H1 (cell line): ENCODE measurements around the gene GDE1. TPM values are rescaled to one million over a fixed set of nuclear protein-coding genes. Genes with fewer than 3 reads are reported as not detected.

Experiments
- CTCF ChIA-PET: fragments of 300-600 bp; sonication (Branson Sonifier 250); formaldehyde crosslinking; loops from one replicate; lab custom pipeline; 2021; ENCODE audit not compliant: partially characterized antibody; lab: Charles Lee
- POLR2A ChIA-PET: fragments of 300-600 bp; sonication (Branson Sonifier 250); formaldehyde crosslinking; loops from one replicate; lab custom pipeline; 2021; ENCODE audit warnings: inconsistent platforms; ENCODE audit not compliant: partially characterized antibody; lab: Charles Lee
- DNase-seq, 2 experiments: peaks; one replicate each; pipeline versions ENCODE4 v3.0.0 to v3.0.0-alpha.2; 2010 to 2022; ENCODE audit warnings: low spot score in 2 of 2, low read depth in 1 of 2, mixed read lengths in 1 of 2
- FAIRE-seq: peaks from 2 replicates; lab custom pipeline; 2011; peaks lifted over from hg19 to GRCh38; lab: Jason Lieb, UNC
- H2AFZ ChIP-seq: 2 replicates; pipeline ENCODE4 v1.8.1; 2012; ENCODE audit warnings: low read length, inconsistent platforms
- H2AK5ac ChIP-seq: 2 replicates; pipeline ENCODE4 v1.6.1; 2013; ENCODE audit warnings: low read depth, low read length
- H2BK120ac ChIP-seq: replicated peaks from 2 replicates; pipeline ENCODE3; 2013; ENCODE audit warnings: low read depth, low read length, inconsistent platforms
- H2BK12ac ChIP-seq: 2 replicates; pipeline ENCODE4 v1.6.1; 2013; ENCODE audit warnings: low read depth, low read length
- H2BK15ac ChIP-seq: 2 replicates; pipeline ENCODE4 v1.6.1; 2013; ENCODE audit warnings: low read length
- H2BK20ac ChIP-seq: 2 replicates; pipeline ENCODE4 v1.6.1; 2013; ENCODE audit warnings: low read length
- H2BK5ac ChIP-seq: 2 replicates; pipeline ENCODE4 v1.6.1; 2013; ENCODE audit warnings: low read depth, low read length
- H3K14ac ChIP-seq: 2 replicates; pipeline ENCODE4 v1.6.1; 2013; ENCODE audit warnings: inconsistent platforms; ENCODE audit not compliant: insufficient read length
- H3K18ac ChIP-seq: 2 replicates; pipeline ENCODE4 v1.6.1; 2013; ENCODE audit warnings: low read length; ENCODE audit errors: extremely low read depth
- H3K23ac ChIP-seq: 2 replicates; pipeline ENCODE4 v1.6.1; 2013; ENCODE audit warnings: inconsistent platforms; ENCODE audit not compliant: insufficient read length
- H3K23me2 ChIP-seq: 2 replicates; pipeline ENCODE4 v1.6.1; 2013; ENCODE audit warnings: low read depth, low read length
- H3K27ac ChIP-seq: 2 replicates; pipeline ENCODE4 v1.6.1; 2011; ENCODE audit warnings: low read depth, low read length, inconsistent platforms
- H3K27me3 ChIP-seq, 4 experiments: replicated peaks in 1 of 4; 1 replicate in 1 of 4; 2 replicates in 3 of 4; pipeline versions ENCODE4 v1.6.1 to v1.8.1; 2011 to 2013; ENCODE audit warnings: low read length in 3 of 4, mild to moderate bottlenecking in 3 of 4, inconsistent platforms in 2 of 4, mixed read lengths in 2 of 4, moderate library complexity in 1 of 4; ENCODE audit not compliant: control insufficient read depth in 3 of 4, insufficient read depth in 3 of 4; ENCODE audit errors: extremely low read depth in 1 of 4
- H3K36me3 ChIP-seq, 4 experiments: 2 replicates each; pipeline versions ENCODE4 v1.6.1 to v1.8.1; 2011 to 2013; ENCODE audit warnings: mild to moderate bottlenecking in 4 of 4, low read length in 3 of 4, moderate library complexity in 2 of 4, control low read depth in 1 of 4, inconsistent platforms in 1 of 4; ENCODE audit not compliant: insufficient read depth in 4 of 4, control insufficient read depth in 2 of 4
- H3K4ac ChIP-seq: replicated peaks from 2 replicates; pipeline ENCODE3; 2013; ENCODE audit warnings: low read length, low read depth, mixed read lengths, inconsistent platforms; ENCODE audit not compliant: insufficient read length
- H3K4me1 ChIP-seq, 4 experiments: replicated peaks in 1 of 4; 1 replicate in 1 of 4; 2 replicates in 3 of 4; pipeline versions ENCODE4 v1.6.1 to v1.8.1; 2011 to 2013; ENCODE audit warnings: low read length in 3 of 4, inconsistent platforms in 2 of 4, mixed read lengths in 1 of 4; ENCODE audit not compliant: insufficient read depth in 4 of 4, control insufficient read depth in 3 of 4
- H3K4me2 ChIP-seq, 2 experiments: 2 replicates each; pipeline versions ENCODE4 v1.6.1 to v1.8.1; 2011 to 2013; ENCODE audit warnings: low read depth in 2 of 2, low read length in 2 of 2, control low read depth in 1 of 2, inconsistent platforms in 1 of 2, mild to moderate bottlenecking in 1 of 2; ENCODE audit not compliant: insufficient read depth in 1 of 2
- H3K4me3 ChIP-seq, 4 experiments: fragments of 200-600, 300-600 bp in 1 of 4; sonication (generic), shearing (Covaris generic), sonication (Bioruptor Twin) in 1 of 4; 2 replicates each; pipeline versions ENCODE4 v1.5.1 to v1.8.1; 2011 to 2016; ENCODE audit warnings: low read length in 4 of 4, low read depth in 3 of 4, control low read depth in 2 of 4, inconsistent platforms in 2 of 4, mild to moderate bottlenecking in 2 of 4, mixed read lengths in 1 of 4, moderate library complexity in 1 of 4; ENCODE audit not compliant: insufficient read depth in 2 of 4; ENCODE audit errors: extremely low read depth in 1 of 4
- H3K56ac ChIP-seq: replicated peaks from 2 replicates; pipeline ENCODE3; 2013; ENCODE audit warnings: low read depth, mild to moderate bottlenecking, mixed read lengths, low read length, inconsistent platforms; ENCODE audit not compliant: insufficient read length
- H3K79me1 ChIP-seq: 2 replicates; pipeline ENCODE4 v1.6.1; 2013; ENCODE audit warnings: low read depth, low read length, control low read depth
- H3K79me2 ChIP-seq, 2 experiments: 2 replicates each; pipeline versions ENCODE4 v1.6.1 to v1.8.1; 2012 to 2013; ENCODE audit warnings: low read length in 2 of 2, mild to moderate bottlenecking in 2 of 2, inconsistent platforms in 1 of 2; ENCODE audit not compliant: insufficient read depth in 2 of 2, control insufficient read depth in 1 of 2
- H3K9ac ChIP-seq, 4 experiments: replicated peaks in 1 of 4; 1 replicate in 1 of 4; 2 replicates in 3 of 4; pipeline versions ENCODE4 v1.6.1 to v1.8.1; 2011 to 2013; ENCODE audit warnings: low read depth in 3 of 4, low read length in 3 of 4, control low read depth in 2 of 4, mild to moderate bottlenecking in 2 of 4, moderate library complexity in 2 of 4, inconsistent platforms in 1 of 4; ENCODE audit errors: extremely low read depth in 1 of 4
- H3K9me3 ChIP-seq, 2 experiments: 2 replicates each; pipeline versions ENCODE4 v1.6.1 to v1.8.1; 2012 to 2013; ENCODE audit warnings: mild to moderate bottlenecking in 2 of 2, moderate library complexity in 2 of 2, control low read depth in 1 of 2, inconsistent platforms in 1 of 2, low read depth in 1 of 2, low read length in 1 of 2, mixed read lengths in 1 of 2; ENCODE audit not compliant: insufficient read depth in 2 of 2
- H4K20me1 ChIP-seq, 2 experiments: replicated peaks in 1 of 2; 2 replicates each; pipeline versions ENCODE3 to v1.8.1; 2011 to 2013; ENCODE audit warnings: inconsistent platforms in 2 of 2, low read length in 2 of 2, mild to moderate bottlenecking in 1 of 2; ENCODE audit not compliant: insufficient read depth in 2 of 2, control insufficient read depth in 1 of 2
- H4K5ac ChIP-seq: 2 replicates; pipeline ENCODE4 v1.6.1; 2013; ENCODE audit warnings: low read length, low read depth, mixed read lengths, inconsistent platforms; ENCODE audit not compliant: insufficient read length
- H4K8ac ChIP-seq: 2 replicates; pipeline ENCODE4 v1.8.0; 2013; ENCODE audit warnings: mild to moderate bottlenecking, moderate library complexity, low read length, inconsistent platforms; ENCODE audit not compliant: insufficient read depth; ENCODE audit errors: extremely low read depth
- H4K91ac ChIP-seq: replicated peaks from 2 replicates; pipeline ENCODE3; 2013; ENCODE audit warnings: low read length, mixed read lengths, inconsistent platforms; ENCODE audit not compliant: insufficient read length
- whole genome bisulfite sequencing, 2 experiments: shearing (Covaris generic) in 1 of 2; methylation state at CpG; one replicate each; pipeline versions ENCODE4 v1.1.6 to v1.1.7; 2013 to 2015; ENCODE audit warnings: low lambda C conversion rate in 2 of 2, mixed read lengths in 2 of 2, inconsistent platforms in 1 of 2, low coverage in 1 of 2, missing lambda C conversion rate in 1 of 2; ENCODE audit not compliant: insufficient replicate concordance in 2 of 2, insufficient coverage in 1 of 2, insufficient read length in 1 of 2; ENCODE audit errors: extremely low coverage in 1 of 2, missing lambda C conversion rate in 1 of 2; 5-methylcytosine and 5-hydroxymethylcytosine counted together
- polyA plus RNA-seq, 7 experiments: library from polyadenylated mRNA; depleted of rRNA in 3 of 7; stranded (reverse) in 5 of 7; unstranded in 2 of 7; fragments of >200 nt in 5 of 7; fragments of 200-250 nt in 2 of 7; gene quantifications; 1 replicate in 5 of 7; 2 replicates in 1 of 7; 4 replicates in 1 of 7; pipeline versions ENCODE4 v1.2.1 to v1.2.3, GENCODE V29; 2011 to 2013; ENCODE audit warnings: missing spikeins in 2 of 7, mixed read lengths in 2 of 7
- total RNA-seq: library from RNA; stranded (reverse); fragmentation: NEBNext Ultra II Directional; extraction: Animal tissue kit (Norgen Biotek cat#: 25700); gene quantifications from 2 replicates; pipeline ENCODE4 v1.2.1, GENCODE V29; 2021

GDE1 gene
- total and polyA plus RNA-seq, 2 of the 8 experiments (the other 6 are each of a cell fraction or from before 2014, with no cell fraction given), result 29.2 to 70.8 TPM

GRCh38 chr16:19542138-19542821, 20.4 kb upstream of the GDE1 start:
- H3K4me3 ChIP-seq, result no peak overlapping the region
- H3K27ac ChIP-seq, result no peak overlapping the region
- no peak overlapping the region for H4K91ac ChIP-seq
- no peak overlapping the region for H3K56ac ChIP-seq
- no peaks in the 10 kb centered on the region for H3K9me3 ChIP-seq
- no peak overlapping the region for H3K4me2 ChIP-seq
- H4K20me1 ChIP-seq, result no peaks in the 10 kb centered on the region
- ChIA-PET CTCF (interaction anchor here (2.0 kb wide), 1 partner anchor 12 kb away, joined by 8 read pairs; the partner anchor contains the start of gene VPS35L), POLR2A (no interaction called here)
- H3K36me3 ChIP-seq, result peaks cover 0 to 44% (median 25%) of the 10 kb centered on the region in 4 experiments; a peak in 5 of 8 replicates
- H2AK5ac ChIP-seq, result no peak overlapping the region
- no peak overlapping the region for H2BK12ac ChIP-seq
- H3K14ac ChIP-seq, result no peak overlapping the region
- H2BK5ac ChIP-seq, result no peak overlapping the region
- FAIRE-seq (no peak), DNase-seq (no peak)
- no peaks in the 10 kb centered on the region for H3K79me1 ChIP-seq
- H2AFZ ChIP-seq, result no peak overlapping the region
- H3K23me2 ChIP-seq, result no peaks in the 10 kb centered on the region
- no peak overlapping the region for H4K5ac ChIP-seq
- no peak overlapping the region for H3K23ac ChIP-seq
- 84% methylated on average over 3 of the region's 3 CpGs; no CpG with 5 or more reads in 1 of the 2 experiments for WGBS, 2 experiments
- H3K9ac ChIP-seq, result no peak overlapping the region
- no peaks in the 10 kb centered on the region for H3K79me2 ChIP-seq
- no peak overlapping the region for H3K4ac ChIP-seq
- H4K8ac ChIP-seq, result no peak overlapping the region
- H3K4me1 ChIP-seq, result no peaks in the 10 kb centered on the region
- no peak overlapping the region for H2BK120ac ChIP-seq
- no peak overlapping the region for H2BK15ac ChIP-seq
- no peak overlapping the region for H3K18ac ChIP-seq
- H3K27me3 ChIP-seq, result no peaks in the 10 kb centered on the region
- H2BK20ac ChIP-seq, result no peak overlapping the region
